ENCODE data around the gene MIPOL1. TPM values are rescaled to one million over a fixed set of nuclear protein-coding genes. Genes with fewer than 3 reads are reported as not detected.

Gene MIPOL1
- total and polyA plus RNA-seq, 2 of the 13 experiments (the other 11 are each of a cell fraction or from before 2014, with no cell fraction given), result 8.6 to 34.2 TPM

- peak; percentile 98 for TF ChIP-seq BORCS8-MEF2B (CRISPR knock-in tag; IDR thresholded peaks at IDR 0.05)
- TF ChIP-seq EZH2 (conservative IDR thresholded peaks at IDR 0.05; ENCODE audit: low read depth, low read length), result 0 out of 2 replicates have a peak, but pooled peaks have one; percentile 53
- TF ChIP-seq, protein P1, sequence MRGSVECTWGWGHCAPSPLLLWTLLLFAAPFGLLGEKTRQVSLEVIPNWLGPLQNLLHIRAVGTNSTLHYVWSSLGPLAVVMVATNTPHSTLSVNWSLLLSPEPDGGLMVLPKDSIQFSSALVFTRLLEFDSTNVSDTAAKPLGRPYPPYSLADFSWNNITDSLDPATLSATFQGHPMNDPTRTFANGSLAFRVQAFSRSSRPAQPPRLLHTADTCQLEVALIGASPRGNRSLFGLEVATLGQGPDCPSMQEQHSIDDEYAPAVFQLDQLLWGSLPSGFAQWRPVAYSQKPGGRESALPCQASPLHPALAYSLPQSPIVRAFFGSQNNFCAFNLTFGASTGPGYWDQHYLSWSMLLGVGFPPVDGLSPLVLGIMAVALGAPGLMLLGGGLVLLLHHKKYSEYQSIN (CRISPR knock-in tag; IDR thresholded peaks at IDR 0.05; ENCODE audit: borderline replicate concordance), result no peak
- TF ChIP-seq AKAP8 (CRISPR knock-in tag; IDR thresholded peaks at IDR 0.05), result peak; percentile 54
- TF ChIP-seq ZNF33B (CRISPR knock-in tag; IDR thresholded peaks at IDR 0.05), result peak; percentile 84; the same call in 1 of the 2 replicates
- TF ChIP-seq PHB2 (IDR thresholded peaks at IDR 0.05; ENCODE audit: partially characterized antibody), result no peak
- peak; percentile 51 for TF ChIP-seq ESRRA (CRISPR knock-in tag; IDR thresholded peaks at IDR 0.05; ENCODE audit: low read depth)
- 0 out of 2 replicates have a peak, but pooled peaks have one; percentile 5 for TF ChIP-seq ZNF17 (CRISPR knock-in tag; IDR thresholded peaks at IDR 0.05)
- TF ChIP-seq, protein P2, sequence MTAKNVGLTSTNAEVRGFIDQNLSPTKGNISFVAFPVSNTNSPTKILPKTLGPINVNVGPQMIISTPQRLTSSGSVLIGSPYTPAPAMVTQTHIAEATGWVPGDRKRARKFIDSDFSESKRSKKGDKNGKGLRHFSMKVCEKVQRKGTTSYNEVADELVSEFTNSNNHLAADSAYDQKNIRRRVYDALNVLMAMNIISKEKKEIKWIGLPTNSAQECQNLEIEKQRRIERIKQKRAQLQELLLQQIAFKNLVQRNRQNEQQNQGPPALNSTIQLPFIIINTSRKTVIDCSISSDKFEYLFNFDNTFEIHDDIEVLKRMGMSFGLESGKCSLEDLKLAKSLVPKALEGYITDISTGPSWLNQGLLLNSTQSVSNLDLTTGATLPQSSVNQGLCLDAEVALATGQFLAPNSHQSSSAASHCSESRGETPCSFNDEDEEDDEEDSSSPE (CRISPR knock-in tag; IDR thresholded peaks at IDR 0.05), result peak; percentile 76
- TF ChIP-seq CEBPB (IDR thresholded peaks at IDR 0.05; ENCODE audit: borderline replicate concordance, low read depth, low read length), result no peak
- TF ChIP-seq ZNF235 (CRISPR knock-in tag; IDR thresholded peaks at IDR 0.05; ENCODE audit: borderline replicate concordance), result no peak
- peak; percentile 76; the same call in 1 of the 2 replicates for TF ChIP-seq ZBTB39 (CRISPR knock-in tag; IDR thresholded peaks at IDR 0.05)
- TF ChIP-seq EHMT2 (IDR thresholded peaks at IDR 0.05; ENCODE audit: borderline replicate concordance, low read depth, low read length), result no peak
- TF ChIP-seq RBM22 (optimal IDR thresholded peaks at IDR 0.05; ENCODE audit: low read length), result peak; percentile 52
- no peak for TF ChIP-seq PCBP1 (IDR thresholded peaks at IDR 0.05; ENCODE audit: borderline replicate concordance, low read depth, low read length)
- TF ChIP-seq, protein P3, sequence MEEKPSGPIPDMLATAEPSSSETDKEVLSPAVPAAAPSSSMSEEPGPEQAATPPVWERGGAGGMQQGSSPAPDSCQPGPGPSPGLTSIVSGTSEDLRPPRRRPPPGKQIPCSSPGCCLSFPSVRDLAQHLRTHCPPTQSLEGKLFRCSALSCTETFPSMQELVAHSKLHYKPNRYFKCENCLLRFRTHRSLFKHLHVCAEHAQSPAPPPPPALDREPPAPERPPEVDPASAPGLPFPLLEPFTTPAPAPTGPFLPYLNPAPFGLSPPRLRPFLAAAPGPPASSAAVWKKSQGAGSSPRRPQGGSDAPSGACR (CRISPR knock-in tag; IDR thresholded peaks at IDR 0.05), result peak; percentile 78; the same call in 1 of the 2 replicates
- TF ChIP-seq ZFP36L2 (CRISPR knock-in tag; IDR thresholded peaks at IDR 0.05), result no peak; the same call in 1 of the 2 replicates
- TF ChIP-seq, protein P4, sequence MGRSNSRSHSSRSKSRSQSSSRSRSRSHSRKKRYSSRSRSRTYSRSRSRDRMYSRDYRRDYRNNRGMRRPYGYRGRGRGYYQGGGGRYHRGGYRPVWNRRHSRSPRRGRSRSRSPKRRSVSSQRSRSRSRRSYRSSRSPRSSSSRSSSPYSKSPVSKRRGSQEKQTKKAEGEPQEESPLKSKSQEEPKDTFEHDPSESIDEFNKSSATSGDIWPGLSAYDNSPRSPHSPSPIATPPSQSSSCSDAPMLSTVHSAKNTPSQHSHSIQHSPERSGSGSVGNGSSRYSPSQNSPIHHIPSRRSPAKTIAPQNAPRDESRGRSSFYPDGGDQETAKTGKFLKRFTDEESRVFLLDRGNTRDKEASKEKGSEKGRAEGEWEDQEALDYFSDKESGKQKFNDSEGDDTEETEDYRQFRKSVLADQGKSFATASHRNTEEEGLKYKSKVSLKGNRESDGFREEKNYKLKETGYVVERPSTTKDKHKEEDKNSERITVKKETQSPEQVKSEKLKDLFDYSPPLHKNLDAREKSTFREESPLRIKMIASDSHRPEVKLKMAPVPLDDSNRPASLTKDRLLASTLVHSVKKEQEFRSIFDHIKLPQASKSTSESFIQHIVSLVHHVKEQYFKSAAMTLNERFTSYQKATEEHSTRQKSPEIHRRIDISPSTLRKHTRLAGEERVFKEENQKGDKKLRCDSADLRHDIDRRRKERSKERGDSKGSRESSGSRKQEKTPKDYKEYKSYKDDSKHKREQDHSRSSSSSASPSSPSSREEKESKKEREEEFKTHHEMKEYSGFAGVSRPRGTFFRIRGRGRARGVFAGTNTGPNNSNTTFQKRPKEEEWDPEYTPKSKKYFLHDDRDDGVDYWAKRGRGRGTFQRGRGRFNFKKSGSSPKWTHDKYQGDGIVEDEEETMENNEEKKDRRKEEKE (IDR thresholded peaks at IDR 0.05), result no peak
- peak; percentile 98 for TF ChIP-seq ZNF274 (CRISPR knock-in tag; IDR thresholded peaks at IDR 0.05)
- peak; percentile 87 for TF ChIP-seq SAP130 (CRISPR knock-in tag; IDR thresholded peaks at IDR 0.05; ENCODE audit: low read depth)
- TF ChIP-seq NKX3-1 (CRISPR knock-in tag; IDR thresholded peaks at IDR 0.05), result peak; percentile 89; the same call in 1 of the 2 replicates
- TF ChIP-seq RFX5 (IDR thresholded peaks at IDR 0.05; ENCODE audit: low read depth, low read length), result no peak
Measured at GRCh38 chr14:37197421-37198272, at the start of gene MIPOL1 (continued).
